GM21825 (cell line): Measurements from ENCODE around the gene THOC6.

Experiments used
- ATAC-seq: cut with Tn5 transposase; IDR thresholded peaks from one replicate; pipeline ENCODE4 v1.9.1; 2021; ENCODE audit warnings: mild to moderate bottlenecking, moderate library complexity; ENCODE audit not compliant: unreplicated experiment

The THOC6 gene

DNA sequence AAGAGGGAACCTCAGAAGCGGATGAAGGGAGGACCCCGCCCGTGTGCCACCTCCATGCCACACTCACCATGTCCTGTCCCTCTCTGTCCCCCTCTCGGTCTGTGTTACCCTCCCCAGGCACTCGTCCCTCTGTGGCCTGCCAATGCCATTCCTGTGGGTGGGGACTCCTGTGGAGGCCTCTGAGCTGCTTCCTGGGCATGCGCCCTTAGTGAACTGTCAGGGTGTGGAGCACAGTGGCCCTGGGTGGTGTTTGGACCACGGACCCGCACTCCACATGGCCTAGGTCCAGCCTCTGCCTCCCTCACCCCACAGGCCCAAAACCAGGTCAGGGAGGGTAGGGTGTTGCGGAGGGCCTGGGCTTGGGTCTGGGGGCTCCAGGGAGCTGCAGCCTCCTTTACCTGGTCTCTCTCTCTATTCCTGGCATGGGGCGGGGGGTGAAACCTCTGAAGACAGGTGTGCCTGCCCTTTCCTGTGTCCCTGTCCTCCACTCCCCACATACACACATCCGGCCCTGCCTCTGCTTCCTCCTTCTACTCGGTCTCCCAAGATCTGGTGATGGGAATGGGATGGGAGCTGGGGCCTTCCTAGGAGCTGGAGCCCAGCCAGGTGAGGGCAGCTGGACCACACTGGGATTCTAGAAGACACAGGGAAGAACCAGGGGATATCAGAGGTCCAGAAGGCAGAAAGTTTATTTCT is 32.1 kb upstream of the THOC6 start:
- no peak for ATAC-seq

DNA sequence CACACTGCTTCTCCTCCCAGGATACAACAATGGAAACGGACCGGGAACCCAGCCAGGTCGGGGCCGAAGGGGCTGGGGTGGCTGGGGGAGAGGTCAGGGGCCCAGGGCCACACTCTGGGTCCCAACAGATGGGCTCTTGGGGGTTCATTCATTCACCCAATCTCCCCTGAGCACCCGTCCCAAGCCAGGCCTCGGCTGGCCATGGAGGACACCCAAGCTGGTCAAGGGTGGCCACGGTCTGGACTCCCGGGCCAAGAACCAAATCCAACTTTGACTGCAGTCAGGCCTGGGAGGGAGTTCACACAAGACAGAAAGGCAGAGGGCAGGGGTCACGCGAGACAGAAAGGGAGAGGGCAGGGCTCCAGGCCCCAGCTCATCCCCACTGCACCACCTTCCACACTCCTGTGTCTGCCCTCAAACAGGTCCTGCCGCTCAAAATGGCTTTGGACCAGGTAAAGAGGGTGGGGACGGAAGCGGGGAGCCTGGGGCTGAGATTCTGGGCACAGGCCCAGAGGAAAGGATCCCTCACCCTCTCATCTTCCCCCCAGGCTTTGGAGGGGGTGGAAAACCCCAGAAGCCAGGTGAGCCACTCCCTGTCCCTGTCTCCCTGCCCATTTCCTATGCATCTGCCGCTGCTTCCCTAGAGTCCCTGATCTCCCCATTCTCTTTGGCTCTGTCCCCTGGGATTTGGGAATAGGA is 31.3 kb upstream of the THOC6 start:
- ATAC-seq: no peak

DNA sequence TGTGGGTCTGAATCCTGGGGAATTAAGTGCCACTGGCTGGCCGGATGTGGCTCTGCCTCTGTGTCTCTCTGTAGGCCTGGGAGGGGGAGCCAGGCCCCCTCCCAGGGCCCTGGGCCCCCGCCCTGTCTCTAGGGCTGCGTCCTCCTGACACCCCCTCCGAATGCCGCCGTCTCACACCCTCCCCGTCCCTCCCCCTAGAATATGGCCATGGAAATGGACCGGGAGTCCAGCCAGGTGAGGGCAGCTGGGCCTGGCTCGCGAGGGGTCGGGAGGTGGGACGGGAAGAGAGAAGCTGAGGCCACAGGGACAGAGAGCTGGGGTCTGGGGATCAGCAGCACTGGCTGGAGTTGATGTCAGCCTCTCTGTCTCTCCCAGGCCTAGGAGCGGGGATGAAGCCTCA is 27.5 kb upstream of the THOC6 start:
- no peak for ATAC-seq

DNA sequence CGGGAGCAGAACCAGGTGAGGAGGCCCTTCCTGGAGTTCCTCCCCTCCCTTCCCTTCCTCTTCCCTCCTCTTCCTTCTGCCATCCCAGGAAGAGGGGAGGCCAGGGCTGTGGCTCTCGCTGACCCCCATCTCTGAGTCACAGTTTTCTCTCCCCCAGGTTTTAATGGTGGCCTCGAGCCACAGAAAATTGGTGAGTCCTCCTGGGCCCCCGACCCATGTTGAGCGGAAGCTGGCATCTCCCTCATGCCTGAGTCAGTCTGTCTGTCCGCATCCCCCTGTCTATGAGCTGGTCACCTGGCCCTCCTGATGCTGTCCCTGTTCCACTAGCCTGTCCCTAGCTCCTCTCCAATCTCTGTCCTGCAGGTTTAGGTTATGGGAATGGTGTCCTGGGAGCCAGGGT is 23.9 kb upstream of the THOC6 start:
- no peak for ATAC-seq

DNA sequence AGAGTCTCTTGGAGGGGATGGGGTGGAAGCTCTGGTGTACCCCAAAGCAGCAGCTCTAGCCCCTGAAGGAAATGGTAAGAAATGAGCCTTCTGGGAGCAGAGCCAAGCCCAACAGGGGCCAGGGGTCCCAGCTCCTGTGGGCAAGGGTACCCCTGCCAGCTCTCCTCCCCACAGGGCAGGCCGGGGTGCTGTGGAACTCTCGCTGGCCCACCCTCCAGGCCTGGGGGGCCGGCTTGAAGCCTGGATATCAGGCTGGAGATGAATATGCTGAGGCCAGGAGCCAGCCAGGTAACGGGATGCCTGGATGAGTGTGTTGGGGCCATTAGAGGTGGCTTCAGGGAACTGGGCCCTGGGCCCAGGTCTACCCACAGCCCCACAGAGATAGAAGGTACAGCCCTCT is 23.3 kb upstream of the THOC6 start:
- no peak for ATAC-seq

DNA sequence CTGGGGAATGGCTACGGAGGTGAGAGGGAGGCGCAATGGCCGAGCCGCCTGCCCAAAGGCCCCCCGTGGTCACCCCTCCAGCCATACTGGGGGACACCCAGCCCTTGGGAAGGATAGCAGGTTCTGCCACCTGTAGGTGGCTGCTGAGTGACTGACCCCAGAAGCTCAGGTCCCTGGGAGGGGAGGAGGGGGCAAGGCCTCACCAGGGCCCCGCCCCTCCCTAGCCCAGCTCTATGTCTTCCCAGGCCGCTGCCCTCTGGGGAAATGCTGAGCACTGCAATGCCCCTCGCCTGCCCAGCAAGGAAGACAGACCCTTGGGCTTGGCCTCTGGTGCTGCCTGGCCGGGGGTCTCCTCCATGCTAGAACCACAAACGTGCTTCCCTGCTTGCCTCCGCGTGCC is 22.5 kb upstream of the THOC6 start:
- ATAC-seq: no peak

DNA sequence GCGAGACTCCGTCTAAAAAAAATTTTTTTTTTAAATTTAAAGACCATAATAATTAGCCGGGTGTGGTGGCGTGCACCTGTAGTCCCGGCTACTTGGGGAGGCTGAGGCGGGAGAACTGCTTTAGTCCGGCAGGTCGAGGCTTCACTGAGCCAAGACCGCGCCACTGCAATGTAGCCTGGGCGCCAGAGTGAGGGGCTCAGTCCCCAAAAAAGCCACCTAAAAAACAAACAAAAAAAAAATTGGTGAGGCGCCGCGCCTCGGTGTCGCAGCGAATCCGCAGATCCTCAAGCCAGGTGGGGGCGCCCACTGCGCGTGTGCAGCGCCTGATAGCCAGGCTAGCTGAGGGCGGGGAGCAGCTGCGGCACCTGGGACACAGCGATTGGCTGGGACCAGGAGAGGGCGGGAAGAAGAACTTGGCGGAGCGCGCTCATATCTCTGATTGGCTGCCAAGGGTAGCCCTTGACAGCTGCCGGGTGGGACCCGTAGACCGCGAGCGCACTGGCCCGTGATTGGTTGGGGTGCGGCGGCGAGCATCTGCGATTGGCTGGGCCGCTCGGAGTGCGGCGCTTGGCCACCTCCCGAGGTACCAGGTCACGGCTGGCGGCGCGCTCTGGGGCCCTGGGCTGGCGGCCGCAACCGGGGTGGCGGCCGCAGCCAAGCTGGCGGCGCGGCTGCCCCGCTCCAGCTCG is 20.1 kb upstream of the THOC6 start:
- ATAC-seq: peak; percentile 93

DNA sequence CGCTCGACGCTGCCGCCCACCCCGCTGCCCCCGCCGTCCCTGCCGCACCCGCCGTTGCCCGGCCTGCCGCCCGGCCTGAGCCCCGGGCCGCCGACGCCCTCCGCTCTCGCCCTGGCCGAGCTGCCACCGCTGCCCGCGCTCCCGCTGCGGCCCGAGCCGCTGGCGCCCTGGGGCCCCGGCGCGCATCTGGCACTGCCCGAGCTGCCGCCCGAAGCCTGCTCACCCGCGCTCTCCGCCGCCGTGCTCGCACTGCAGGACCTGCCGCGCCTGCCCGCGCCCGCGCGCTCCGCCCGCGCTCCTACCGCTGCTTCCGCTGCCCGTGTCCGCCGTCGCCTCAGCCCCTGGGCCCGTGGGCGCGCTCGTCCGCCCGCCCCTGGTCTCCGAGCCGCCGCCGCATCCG is 19.5 kb upstream of the THOC6 start:
- peak; percentile 16 for ATAC-seq

DNA sequence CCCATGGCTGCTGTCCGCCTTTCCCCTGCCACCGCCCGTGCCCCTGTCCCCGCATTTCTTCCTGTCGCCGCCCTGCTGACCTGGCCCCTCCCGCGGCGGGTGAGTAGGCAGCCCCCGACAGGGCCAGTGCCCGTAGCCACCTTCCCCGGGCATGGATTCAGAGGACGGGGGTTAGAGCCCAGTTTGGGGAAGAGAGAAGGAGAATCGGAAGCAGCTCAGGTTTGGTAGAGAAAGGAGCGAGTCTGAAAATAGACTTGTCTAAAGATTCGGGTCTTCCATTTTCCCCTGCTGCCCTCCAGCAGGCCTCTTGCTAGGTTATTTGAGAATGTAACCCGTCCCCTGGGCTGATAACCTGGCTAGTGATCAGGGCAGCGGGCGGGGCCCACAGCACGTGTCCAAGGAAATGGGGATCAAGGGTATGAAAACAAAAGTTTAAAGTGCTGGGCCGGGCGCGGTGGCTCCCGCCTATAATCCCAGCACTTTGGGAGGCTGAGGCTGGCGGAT is 19.0 kb upstream of the THOC6 start:
- no peak for ATAC-seq

DNA sequence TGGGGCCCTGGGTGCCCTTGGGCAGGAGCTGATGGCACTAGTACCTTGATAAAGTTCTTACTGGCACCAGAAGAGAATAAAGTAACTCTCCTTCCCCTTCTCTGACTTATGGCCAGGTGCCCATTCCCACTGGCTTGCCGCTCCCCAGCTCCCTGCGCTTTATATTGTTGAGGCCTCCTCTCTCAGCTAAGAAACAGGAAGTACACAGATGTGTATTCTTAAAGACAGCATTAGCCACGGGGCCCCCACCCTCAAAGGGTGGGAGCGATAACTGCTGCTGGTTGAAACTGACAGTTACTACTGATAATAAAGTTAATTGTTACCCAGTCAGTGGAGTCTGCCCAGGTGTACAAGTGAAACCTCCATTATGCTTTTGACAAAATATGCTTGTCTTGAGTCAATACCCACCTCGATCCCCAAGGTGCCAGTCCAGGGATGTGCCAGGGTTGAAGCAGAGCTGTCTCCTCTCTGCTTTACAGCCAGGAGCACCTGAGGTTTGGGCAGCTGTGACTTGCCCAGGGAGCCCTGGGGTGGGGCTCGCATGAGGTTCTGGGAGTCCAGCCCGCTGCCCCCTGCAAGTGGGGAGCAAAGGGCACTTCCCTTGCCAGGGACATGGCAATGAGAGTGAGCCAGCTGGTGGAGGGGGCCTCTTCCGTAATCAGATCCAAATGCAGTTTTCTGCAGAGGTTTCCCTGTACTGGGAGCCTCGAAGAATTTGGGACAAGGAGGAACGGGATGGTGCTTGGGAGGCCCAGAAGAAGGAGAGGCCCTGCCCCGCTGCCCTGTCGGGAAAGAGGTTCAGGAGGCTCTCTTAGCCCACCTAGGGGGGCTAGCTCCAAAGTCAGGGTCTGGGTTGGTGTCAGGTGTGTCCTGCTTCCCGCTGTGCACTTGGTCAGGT is 16.5 kb upstream of the THOC6 start:
- ATAC-seq: no peak

DNA sequence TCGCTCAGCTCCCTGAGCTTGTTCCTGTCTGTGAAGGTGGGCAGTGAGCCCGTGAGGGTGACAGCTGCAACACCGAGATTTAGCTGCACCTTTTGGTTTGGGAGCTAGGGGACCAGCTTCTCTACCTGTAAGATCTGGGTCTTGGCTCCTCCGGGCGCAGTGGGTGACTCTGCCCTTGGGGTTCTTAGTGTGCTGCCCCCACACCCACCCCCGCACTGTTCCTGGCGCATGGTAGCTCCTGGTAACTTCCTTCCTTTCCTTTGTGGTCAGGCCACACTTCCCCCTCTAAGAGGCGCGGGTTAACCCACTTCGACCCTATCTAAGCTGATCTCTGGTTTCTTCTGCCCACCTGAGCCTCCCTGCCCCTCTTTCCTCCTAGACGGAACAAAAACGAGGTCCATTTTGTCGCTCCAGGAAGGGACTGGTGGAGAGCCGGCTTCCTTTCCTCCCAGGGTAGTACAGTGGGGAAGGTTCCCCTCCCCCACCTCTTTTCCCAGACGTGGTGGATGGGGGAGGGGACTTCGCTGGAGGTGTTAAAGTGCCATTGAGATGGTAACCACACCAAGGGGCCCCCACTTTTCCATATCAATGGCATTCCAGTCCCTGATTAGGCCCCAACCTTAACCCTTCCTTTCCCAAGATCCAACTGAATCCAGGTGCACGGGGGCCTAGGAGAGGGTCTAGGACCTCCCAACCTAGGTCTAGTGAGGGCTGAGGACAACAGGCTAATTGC is 15.7 kb upstream of the THOC6 start:
- no peak for ATAC-seq

DNA sequence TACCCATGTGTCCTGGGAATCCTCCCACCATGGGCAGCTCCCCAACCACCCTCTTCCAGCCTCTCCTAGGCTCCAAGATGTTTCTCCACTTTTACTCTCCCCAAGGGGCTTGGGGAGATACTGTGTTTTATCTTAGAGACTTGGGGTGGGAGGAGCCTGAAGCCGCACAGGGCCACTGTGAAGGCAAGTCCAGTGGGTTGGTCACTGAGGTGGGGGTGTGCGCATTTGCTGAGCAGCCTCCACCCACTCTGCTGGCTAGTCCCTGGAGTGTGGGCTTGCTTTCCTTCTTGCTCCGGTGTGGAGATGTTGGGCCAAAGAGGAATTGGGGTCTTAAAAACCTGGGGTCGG is 15.2 kb upstream of the THOC6 start:
- no peak for ATAC-seq

DNA sequence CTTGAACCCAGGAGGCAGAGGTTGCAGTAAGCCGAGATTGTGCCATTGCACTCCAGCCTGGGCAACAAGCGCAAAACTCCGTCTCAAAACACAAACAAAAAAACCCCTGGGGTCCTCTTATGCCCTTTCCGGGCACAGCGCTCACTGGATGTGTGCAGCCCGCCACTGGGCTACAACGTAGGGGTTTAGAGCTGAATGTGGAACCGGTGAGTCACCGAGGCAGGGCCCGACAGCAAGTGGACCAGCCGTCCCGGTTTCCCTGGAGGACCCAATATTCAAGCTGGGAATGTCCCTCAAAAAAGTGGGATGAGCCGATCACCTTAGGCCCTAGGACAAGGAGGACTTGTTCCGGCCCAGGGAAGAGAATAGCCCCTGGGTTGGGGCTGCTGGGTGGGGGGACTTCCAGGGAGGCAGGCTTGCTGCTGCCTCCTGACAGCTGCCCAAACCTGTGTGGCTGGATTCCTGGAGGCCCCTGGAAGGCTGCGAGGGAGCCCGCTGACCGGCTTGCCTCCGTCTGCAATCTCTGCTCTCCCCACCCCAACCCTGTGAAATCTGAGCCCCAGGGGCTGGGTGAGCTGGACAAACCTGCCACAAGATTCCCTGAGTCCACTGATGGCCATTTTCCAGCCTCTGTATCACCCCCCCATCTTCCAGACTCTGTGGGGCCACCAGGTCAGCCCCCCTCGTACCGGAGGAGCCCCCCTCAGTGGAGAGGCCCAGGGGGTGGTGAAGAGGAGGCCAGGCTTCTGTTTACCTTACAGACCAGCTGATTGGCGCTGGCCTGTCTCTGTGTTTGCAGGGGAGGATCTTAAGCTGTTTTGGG is 14.1 kb upstream of the THOC6 start:
- no peak for ATAC-seq

DNA sequence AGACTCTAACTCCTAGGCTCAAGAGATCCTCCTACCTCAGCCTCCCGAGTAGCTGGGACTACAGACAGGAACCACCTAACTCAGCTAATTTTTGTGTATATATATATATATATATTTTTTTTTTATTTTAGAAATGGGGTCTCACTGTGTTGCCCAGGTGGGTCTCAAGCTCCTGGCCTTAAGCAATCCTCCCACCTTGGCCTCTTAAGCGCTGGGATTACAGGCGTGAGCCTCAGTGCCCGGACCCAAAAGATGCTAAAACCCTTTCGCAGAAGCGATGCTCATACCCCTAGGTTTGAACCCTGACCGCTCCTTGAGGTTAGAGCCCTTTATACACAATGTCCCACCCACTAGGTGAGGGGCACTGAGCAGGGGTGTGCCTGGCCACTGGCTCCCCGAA is 13.3 kb upstream of the THOC6 start:
- ATAC-seq: no peak

DNA sequence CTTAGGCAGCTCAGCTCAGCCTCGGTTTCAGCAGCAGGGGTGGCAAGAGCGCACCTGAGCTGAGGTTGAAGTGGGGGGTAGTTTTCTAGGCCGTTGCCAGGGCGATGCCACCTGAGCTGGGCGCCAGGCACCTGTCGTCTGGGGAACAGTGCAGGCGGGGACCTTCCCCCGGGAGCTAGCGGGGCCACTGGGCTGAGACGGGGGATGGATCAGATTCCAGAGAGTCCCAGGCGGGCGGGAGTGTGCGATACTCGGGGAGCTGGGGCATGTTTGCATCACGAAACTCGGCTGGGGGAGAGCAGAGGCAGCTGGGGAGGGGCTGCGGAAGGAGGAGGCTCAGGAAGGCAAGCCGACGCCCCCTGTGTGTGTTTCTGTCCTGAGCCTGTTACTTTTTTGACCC is 11.6 kb upstream of the THOC6 start:
- ATAC-seq: no peak

DNA sequence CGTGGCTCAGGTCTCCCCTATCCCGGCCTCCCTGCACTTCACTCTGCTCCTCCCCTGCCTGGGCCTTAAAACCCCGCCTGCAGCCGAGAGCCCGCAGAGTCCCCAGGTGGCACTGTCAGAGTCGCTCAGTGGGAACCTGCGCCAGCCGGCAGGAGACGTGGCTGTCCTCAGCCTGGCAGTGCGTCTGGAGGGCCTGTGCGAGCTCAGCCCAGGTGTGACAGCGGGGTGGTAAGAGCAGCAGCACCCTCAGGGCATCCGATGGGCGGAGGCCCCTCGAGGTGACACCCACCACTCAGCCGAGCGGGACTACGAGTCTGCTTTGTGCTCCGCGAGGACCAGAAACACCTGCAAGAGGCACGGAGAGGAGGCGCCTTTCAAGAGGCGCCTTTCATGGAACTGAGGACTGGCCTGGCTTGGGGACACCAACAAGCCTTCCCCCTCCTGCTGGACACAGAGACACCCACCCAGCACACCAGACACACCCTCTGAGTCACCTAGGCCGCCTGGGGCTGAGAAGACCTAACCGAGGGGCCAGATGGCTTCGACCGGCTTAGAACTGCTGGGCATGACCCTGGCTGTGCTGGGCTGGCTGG is 10.9 kb upstream of the THOC6 start, which contains the start of gene CLDN9:
Gene CLDN9, plus strand, starts transcription at position 96 of the 593 bp plus-strand sequence. Its CDS starts 440 bp downstream, at position 536.
- ATAC-seq: no peak

DNA sequence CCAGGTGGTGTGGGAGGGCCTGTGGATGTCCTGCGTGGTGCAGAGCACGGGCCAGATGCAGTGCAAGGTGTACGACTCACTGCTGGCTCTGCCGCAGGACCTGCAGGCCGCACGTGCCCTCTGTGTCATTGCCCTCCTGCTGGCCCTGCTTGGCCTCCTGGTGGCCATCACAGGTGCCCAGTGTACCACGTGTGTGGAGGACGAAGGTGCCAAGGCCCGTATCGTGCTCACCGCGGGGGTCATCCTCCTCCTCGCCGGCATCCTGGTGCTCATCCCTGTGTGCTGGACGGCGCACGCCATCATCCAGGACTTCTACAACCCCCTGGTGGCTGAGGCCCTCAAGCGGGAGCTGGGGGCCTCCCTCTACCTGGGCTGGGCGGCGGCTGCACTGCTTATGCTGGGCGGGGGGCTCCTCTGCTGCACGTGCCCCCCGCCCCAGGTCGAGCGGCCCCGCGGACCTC is 10.3 kb upstream of the THOC6 start:
- ATAC-seq: no peak

DNA sequence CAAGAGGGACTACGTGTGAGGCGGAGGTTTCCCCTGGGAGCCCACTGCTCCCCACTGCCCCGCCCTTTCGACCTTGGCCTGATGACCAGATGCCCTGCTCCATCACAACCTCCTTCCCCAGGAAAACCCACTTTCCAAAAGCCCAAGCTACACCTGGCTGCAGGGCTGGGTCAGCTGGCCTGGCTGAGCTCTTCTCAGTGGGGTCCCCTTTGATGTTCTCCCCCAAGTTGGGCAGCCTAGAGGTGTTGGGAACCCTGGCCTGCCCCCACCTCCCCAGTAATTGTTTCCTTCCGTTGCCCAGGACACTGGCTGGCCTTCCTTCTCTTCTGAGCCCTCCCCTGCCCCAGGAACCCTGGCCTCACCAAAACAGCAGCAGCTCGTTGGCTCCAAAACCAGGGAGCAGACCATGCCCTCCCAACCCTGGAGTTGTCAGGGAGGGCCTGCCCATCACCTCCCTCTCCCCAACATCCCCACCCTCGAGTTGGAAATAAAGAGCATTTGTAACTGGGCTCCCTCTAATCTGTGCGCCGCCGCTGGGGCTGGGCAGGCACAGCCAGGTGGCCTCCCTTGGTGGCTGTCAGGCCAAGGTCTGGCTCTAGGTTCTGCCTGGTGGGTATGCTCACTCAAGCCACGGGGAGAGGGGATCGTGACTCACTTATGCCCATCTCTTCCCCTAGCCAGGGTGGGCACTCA is 9.7 kb upstream of the THOC6 start:
- ATAC-seq: no peak
